Testis (tissue), 2 donors: Measurements from ENCODE around the gene NRAP.

Experiments
- CTCF ChIP-seq, 3 experiments: fragments of 450-650 bp in 2 of 3; fragments of 200-600 bp in 1 of 3; sonication (generic) in 1 of 3; IDR thresholded peaks; one replicate each; pipeline ENCODE4 v1.5.1; 2016 to 2019; ENCODE audit warnings: antibody characterized with exemption in 3 of 3, mild to moderate bottlenecking in 2 of 3, moderate library complexity in 1 of 3
- POLR2A ChIP-seq: fragments of 450-650 bp; IDR thresholded peaks from one replicate; pipeline ENCODE4 v1.6.1; 2017; ENCODE audit warnings: antibody characterized with exemption, mild to moderate bottlenecking, moderate library complexity

- TF ChIP-seq CTCF (IDR thresholded peaks at IDR 0.05): no peak
- no peak for TF ChIP-seq POLR2A
These were observed 58.4 kb downstream of the NRAP start for GRCh38 chr10:113605268-113605978.
